Embryonic facial prominence (tissue), 1 donor: ENCODE data around the gene ATG4D.
"Not testable (repeated sequence)": the region's sequence is repeated elsewhere in the genome, so short reads cannot be mapped to it uniquely, and the experiment has no call there.

Experiments used
- DNase-seq: peaks from one replicate; pipeline ENCODE4 v3.0.0-alpha.2; 2016; ENCODE audit errors: extremely low spot score

Gene ATG4D

DNA sequence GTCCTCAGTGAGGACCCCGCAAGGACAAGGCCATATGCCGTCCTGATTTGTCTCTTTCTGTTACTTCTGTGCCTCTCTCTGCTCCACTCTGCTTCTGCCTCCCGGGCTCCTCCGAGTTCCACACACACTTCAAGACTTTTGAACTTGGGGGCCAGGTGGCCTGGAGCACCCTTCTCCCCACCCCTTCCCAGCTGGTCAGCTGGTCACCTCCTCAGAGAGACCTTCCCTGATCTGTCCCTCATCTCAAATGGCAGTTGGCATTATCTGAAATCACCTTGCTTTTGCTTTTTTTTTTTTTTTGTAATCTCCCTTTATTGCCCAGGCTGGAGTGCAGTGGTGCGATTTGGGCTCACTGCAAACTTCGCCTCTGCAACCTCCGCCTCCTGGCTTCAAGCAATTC is 24.3 kb upstream of the ATG4D start:
- no peak for DNase-seq

DNA sequence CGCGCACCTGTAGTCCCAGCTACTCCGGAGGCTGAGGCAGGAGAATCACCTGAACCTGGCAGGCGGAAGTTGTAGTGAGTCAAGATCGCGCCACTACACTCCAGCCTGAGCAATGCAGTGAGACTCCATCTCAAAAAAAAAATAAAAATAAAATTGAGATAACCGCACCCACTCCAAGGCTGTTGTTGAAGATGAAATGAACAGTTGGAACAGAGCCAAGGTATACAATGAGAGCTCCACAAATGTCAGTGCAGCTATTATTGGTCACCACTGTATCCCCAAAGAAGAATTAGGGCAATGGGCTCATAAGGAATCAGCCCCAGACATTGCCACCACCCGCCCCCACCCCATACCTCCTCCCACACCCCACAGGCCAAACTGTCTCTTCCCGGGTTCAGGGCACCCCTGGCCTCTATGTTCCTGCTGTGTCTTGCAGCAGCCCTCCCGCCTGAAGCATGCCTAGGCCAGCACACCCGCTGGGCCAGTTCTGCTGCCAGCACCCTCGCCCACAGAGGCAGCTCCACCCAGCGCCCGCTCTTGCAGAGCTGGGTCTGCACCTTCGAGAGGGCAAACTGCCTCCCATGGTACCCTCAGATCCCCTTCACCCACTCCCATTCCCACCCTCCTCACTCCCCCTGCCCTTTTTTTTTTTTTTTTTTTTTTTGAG is 22.9 kb upstream of the ATG4D start:
- DNase-seq = no peak

DNA sequence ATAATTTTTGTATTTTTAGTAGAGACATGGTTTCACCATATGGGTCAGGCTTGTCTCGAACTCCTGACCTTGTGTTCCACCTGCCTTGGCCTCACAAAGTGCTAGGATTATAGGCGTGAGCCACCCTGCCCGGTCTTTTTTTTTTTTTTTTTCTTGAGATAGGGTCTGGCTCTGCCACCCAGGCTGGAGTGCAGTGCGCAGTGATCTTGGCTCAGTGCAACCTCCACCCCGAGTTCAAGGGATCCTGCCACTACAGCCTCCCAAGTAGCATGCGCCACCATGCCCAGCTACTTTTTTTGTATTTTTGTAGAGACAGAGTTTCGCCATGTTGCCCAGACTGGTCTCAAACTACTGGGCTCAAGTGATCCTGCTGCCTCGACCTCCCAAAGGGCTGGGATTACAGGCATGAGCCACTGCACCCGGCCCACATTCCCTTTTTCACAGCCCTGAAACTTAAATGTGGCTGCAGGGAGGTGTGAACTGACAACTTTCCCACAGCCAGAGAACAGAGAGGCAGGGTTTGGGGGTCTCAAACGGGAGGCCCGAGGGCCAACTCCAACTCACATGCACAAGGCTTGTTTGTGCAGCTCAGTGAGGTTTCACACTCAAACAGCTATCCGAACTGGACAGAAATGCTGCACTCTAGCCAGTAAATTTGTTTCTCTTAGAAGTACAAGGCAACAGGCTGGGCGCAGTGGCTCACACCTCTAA is 22.1 kb upstream of the ATG4D start:
- DNase-seq = no peak

DNA sequence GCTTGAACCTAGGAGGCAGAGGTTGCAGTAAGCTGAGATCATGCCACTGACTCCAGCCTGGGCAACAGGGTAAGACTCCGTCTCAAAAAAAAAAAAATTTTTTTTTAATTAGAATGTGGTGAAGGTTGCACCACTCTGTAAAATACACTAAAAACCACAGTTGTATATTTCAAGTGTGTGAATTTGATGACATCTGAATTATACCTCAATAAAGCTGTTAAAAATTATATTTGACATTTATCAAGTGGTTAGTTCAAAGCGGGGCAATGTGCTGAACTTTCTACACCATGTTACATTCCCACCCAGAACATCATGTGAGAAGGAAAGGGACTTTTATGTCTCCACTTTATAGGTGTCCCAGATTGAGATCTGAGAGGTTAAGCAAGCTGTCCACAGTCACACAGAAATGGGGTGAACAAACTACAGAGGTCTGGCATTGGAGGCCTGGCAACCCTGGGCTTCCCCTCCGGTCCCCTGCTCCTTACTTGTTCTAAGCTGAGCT is 20.5 kb upstream of the ATG4D start:
- DNase-seq = no peak

DNA sequence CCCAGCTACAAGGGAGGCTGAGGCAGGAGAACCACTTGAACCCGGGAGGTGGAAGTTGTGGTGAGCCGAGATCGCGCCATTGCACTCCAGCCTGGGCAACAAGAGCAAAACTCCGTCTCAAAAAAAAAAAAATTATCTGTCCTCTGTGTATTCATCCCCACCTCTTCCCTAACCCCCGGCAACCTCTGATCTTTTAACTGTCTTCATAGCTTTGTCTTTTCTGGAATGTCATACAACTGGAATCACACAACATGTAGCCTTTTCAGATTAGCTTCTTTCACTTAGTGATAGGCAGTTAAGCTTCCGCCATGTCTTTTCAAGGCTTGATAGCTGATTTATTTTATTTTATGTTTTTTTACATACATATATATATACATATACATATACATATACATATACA is 18.1 kb upstream of the ATG4D start:
- no peak for DNase-seq

DNA sequence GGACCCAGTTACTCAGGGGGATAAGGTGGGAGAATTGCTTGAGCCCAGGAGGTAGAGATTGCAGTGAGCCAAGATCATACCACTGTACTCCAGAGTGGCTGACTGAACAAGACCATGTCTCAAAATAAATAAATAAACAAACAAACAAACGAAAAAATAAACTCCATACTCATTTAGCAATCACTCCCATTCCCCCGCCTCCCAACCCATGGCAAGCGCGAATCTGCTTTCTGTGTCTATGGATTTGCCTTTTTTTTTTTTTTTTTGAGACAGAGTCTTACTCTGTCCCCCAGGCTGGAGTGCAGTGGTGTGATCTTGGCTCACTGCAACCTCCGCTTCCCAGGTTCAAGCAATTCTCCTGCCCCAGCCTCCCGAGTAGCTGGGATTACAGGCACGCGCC is 16.8 kb upstream of the ATG4D start:
- DNase-seq = not testable (repeated sequence)

DNA sequence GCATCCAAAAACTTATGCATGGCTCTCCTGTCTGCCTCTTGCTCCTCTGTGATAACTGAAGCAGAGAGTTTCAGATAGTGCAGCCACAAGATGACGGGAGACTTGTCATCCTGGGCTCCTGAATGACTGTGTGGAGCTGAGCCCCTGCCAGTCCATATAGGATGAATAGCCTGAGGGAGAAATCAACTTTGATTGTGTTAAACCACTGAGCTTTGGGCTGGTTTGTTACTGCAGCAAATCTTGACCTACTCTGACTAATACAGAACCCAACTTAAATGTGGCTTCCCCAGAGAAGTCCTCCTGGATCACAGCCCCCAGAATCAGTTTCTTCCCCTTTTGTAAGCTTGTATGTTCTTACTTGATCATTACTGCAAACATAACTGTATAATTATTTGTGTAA is 11.2 kb upstream of the ATG4D start:
- no peak for DNase-seq

DNA sequence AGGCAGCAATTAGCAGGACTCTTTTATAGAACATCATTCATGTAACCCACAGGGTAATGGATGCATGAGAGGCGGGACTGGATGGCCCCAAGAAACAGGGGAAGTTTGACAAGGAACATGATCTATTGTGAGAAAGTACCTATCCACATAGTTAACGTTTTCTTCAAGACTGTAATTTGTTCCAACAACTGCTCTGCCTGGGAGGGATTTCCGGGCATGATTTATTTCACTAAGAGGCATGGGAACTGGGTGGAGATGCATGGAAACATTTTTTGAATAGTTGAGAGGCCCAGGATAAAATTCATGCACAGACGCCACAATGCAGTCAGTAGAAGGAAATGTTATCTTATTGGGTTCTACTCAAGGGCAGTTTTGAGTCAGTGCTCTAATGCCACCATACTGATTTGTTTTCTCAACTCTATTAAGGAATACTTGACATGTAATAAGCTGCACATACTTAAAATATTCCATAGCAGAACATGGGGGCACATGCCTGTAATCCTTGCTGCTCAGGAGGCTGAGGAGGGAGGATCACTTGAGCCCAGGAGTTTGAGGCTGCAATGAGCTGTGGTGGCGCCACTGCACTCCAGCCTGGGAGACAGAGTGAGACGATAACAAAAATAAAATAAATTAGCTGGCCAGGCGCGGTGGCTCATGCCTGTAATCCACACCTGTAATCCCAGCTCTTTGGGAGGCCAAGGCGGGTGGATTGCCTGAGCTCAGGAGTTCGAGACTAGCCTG is 9.9 kb upstream of the ATG4D start:
- DNase-seq = no peak

DNA sequence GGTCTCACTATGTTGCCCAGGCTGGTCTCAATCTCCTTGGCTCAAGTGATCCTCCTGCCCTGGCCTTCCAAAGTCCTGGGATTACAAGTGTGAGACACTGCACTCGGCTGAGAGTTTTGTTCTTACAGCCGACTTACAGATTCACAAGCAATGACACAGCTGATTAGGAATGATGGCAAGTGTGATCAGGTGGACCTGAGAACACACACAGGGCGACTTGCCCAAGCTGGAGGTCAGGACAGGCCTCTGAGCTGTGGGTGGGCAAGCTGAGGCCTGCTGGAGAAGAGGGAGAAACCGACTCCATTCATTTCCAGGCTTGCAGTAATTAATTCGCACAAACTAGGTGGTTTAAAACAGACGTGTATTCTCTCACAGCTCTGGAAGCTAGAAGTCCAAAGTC is 8.1 kb upstream of the ATG4D start:
- no peak for DNase-seq

DNA sequence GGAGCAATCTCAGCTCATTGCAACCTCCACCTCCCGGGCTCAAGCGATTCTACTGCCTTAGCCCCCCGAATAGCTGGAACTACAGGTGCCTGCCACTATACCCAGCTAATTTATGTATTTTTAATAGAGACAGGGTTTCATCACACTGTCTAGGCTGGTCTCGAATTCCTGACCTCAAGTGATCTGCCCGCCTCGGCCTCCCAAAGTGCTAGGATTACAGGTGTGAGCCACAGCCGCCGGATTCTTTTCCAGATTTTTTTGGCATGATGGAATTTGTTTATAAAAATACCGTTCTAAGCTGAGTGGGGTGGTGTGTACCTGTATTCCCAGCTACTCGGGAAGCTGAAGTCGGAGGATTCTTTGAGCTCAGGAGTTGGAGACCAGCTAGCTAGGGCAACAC is 6.0 kb upstream of the ATG4D start:
- no peak for DNase-seq

DNA sequence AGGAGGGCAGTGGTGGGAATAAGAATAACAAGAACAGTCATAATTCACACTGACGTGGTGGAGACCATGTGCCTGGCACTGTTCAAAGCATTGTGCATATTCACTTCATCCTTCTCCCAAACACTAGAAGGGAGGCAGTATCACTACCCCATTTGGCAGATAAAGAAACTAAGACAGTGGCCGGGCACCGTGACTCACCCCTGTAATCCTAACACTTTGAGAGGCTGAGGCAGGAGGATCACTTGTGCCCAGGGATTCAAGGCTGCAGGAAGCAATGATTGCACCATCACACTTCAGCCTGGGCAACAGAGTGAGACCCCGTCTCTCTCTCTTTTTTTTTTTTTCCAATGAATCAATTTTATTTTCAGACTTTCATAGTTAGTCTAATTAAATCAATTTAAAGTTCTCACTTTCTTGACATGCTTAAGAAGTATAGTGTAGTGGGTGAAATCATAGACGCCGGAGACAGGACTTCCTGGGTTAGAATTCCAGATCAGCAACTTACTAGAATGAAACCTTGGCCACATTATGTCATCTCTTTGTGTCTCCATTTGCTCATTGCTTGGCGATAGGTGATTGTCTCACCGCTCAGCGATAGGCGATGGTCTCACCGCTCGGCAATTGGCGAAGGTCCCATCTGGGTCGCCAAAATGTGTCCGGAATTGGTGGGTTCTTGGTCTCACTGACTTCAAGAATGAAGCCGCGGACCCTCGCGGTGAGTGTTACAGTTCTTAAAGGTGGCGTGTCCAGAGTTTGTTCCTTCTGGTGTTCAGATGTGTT is 5.3 kb upstream of the ATG4D start:
- no peak for DNase-seq

DNA sequence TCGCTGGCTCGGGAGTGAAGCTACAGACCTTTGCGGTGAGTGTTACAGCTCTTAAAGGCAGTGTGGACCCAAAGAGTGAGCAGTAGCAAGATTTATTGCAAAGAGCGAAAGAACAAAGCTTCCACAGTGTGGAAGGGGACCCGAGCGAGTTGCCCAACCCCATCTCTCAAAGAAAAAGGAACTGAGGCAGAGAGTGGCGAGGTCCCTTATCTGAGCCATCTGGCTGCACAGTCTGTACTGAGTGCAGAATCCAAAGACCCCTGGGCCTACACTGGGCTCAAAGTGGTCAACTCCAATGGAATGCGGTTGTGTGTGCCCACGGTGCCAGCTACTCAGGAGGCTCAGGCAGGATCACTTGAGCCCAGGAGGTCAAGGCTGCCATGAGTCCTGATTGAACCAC is 4.7 kb upstream of the ATG4D start:
- not testable (repeated sequence) for DNase-seq

DNA sequence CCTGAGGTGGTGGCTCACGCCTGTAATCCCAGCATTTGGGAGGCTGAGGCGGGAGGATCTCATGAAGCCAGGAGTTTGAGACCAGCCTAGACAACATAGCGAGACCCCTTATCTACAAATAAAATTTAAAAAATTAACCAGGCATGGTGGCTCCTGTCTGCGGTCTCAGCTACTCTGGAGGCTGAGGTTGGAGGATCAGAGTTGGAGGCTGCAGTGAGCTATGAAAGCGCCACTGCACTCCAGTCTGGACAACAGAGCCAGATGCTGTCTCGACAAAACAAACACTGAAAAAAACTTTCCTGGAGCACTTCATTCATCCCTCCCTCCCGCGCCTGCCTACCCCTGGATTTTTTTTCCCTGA is 665 bp upstream of the ATG4D start:
- DNase-seq = no peak

DNA sequence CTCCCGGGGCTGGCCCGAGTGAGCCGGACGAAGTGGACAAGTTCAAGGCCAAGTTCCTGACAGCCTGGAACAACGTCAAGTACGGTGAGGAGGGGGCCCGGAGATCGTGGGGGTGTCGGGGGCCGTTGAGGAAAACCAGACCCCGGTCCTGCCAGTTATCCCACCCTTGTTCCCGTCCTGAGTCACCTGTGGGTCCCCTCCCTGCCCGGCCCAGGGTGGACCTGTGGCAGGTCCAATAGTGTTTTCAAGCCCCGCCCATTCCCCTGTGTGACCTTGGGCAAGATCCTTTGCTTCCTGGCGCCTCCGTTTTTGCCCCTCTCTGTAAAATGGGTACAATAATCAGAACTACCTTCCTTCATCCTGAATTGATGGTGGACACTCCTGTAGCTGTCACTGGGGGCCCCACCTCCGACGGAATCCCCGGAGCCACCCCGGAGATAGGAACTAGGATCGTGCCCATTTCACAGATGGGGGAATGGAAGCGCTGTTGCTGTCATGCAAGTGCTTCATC is 593 bp downstream of the ATG4D start:
- DNase-seq = no peak

DNA sequence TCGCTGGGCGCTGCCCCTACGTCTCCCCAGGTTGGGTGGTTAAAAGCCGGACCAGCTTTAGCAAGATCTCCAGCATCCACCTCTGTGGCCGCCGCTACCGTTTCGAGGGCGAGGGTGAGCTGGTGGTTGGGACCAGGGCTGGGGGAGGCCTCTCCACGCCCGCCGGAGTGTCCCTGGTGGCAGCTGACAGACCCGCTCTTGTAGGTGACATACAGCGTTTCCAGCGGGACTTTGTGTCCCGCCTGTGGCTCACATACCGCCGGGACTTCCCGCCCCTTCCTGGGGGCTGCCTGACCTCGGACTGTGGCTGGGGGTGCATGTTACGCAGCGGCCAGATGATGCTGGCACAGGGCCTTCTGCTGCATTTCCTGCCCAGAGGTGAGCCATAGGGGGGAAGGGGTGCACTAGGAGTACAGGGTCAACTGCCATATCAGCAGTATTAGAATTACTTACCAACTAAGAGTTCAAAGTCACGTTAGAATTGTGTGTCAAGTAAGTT is 1.1 kb downstream of the ATG4D start:
- no peak for DNase-seq

DNA sequence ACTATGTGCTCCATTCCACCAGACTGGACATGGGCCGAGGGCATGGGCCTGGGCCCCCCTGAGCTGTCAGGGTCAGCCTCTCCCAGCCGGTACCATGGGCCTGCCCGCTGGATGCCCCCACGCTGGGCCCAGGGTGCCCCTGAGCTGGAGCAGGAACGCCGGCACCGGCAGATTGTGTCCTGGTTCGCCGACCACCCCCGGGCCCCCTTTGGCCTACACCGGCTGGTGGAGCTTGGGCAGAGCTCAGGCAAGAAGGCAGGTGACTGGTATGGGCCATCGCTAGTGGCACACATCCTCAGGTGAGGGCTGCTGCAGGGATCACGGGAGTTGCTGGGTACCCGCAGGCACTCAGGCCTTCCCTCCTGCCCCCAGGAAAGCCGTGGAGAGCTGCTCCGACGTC is 3.1 kb downstream of the ATG4D start:
- DNase-seq = no peak

DNA sequence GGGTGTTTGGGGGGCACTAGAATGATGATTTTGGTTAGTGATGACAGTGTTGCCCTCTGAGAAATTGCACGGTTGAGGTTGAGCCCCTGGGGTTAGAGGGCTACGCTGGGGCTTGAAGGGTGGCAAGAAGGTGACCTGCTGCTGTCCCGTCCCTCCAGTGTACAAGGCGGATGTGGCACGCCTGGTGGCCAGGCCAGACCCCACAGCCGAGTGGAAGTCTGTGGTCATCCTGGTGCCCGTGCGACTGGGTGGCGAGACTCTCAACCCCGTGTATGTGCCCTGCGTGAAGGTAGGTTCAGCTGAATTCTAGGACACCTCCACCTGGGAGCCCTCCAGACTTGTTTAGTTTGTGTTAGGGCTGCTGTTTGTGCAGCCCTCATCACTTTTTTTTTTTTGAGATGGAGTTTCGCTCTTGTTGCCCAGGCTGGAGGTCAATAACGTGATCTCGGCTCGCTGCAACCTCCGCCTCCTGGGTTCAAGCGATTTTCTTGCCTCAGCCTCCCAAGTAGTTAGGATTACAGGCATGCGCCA is 5.1 kb downstream of the ATG4D start:
- DNase-seq = no peak

DNA sequence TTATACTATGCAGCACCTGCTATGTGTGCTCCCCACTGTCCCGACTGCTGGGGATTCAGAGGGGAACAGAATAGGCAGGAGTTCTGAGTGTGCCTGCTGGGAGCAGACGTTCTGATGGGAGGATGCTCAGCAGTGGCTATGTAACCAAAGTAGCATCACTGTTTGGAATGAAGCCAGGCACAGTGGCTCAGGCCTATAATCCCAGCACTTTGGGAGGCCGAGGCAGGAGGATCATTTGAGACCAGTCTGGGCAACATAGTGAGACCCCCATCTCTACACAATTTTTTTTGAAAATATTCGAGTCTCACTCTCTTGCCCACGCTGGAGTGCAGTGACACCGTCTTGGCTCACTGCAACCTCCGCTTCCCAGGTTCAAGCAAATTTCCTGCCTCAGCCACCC is 6.0 kb downstream of the ATG4D start:
- DNase-seq = no peak

DNA sequence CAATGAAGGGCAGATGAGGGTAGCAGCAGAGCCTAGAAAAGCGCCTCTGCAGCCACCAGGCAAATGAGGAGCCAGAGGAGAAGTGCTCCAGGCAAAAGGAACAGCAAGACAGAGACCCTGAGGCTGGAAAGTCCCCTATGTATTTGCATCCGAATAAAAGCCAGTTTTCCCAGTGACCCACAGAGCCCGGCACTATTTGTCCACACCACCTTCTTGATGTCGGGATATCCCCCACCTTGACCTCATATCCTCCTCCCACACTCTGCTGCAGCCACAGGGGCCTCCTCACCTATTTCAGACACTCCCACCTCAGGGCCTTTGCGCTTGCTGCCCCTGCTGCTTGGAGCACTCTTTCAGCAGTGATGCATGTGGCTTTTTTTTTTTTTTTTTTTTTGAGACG is 6.6 kb downstream of the ATG4D start:
- no peak for DNase-seq

DNA sequence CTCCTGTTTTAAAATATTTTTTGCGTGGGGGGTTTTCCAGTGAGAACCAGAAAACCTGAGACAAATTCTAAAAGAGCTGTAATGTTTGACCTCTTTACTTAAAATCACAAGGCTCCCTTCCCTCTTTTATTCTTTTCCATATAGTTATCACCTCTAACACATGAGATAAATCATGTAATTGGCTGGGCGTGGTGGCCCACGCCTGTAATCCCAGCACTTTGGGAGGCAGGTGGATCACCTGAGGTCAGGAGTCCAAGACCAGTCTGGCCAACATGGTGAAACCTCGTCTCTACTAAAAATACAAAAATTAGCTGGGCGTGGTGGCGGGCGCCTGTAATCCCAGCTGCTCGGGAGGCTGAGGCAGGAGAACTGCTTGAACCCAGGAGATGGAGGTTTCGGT is 7.3 kb downstream of the ATG4D start:
- not testable (repeated sequence) for DNase-seq

DNA sequence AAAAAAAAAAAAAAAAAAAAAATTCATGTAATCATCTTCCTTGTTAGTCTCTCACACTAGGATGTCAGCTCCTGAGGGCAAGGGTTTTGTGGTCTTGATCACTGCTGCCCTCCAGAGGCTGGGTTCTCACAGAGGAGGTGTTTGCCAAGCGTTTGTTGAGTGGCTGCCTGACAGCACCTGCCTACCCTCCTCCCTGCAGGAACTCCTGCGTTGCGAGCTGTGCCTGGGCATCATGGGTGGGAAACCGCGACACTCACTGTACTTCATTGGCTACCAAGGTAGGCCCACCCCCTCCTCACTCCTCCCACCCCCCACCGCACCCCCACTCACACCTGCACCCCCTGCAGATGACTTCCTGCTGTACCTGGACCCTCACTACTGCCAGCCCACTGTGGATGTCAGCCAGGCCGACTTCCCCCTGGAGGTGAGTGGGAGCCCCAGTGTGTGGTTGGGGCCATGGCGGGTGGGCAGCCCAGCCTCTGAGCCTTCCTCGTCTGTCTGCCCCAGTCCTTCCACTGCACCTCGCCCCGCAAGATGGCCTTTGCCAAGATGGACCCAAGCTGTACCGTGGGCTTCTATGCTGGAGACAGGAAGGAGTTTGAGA is 8.1 kb downstream of the ATG4D start:
- DNase-seq = no peak
